ENCODE data around the gene PSMA5.
"Not testable (repeated sequence)": the region's sequence is repeated elsewhere in the genome, so short reads cannot be mapped to it uniquely, and the experiment has no call there.

PSMA5 gene

DNA sequence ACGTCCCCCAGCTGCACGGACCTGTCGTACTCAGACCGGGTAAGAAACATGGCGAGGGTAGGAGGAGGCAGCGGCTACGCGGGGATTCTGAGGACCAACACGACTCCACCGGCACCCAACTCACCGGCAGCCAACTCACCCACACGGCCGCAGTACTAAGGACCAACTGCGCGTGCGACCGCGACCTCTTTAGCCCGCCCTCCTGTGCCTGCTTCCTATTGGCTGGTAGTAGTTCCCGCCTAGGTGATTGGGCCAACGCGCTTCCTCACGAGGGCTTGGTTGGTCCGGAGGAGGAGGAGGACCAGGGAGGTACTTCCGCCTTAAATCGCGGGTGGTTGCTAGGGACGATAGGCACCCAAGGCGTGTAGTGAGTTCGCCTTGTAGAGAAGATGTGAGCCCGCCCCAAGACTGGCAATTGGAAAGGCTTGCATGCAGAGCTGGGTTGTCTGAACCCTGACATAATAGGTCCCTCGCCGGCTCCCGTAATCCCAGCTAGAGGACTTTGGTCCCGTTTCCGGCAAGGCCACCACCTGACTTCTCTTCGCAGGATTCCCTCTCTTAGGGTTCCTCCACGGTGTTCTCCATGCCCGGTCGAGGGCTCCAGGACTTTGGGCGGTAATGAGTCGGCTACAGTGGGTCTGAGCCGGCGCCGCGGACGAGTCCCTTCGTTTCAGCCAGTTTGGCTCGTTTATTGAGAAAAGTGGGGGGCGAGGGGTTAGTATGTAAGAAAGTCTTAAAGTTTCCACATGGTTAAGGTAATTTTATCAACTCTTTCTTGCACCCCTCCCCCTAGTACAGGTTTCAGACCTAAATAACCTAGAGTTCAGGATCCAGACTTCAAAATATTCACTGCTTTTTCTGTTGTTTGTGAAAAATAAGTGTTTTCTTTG lies at the start of gene PSMA5:
PSMA5 (minus strand) TSS at position 168 of the 890 bp plus-strand sequence; CDS start at position 50, 118 bp downstream.
- peak within 1 kb of the TSS; percentile 82 for H3K27ac ChIP-seq
- TF ChIP-seq, protein P1, sequence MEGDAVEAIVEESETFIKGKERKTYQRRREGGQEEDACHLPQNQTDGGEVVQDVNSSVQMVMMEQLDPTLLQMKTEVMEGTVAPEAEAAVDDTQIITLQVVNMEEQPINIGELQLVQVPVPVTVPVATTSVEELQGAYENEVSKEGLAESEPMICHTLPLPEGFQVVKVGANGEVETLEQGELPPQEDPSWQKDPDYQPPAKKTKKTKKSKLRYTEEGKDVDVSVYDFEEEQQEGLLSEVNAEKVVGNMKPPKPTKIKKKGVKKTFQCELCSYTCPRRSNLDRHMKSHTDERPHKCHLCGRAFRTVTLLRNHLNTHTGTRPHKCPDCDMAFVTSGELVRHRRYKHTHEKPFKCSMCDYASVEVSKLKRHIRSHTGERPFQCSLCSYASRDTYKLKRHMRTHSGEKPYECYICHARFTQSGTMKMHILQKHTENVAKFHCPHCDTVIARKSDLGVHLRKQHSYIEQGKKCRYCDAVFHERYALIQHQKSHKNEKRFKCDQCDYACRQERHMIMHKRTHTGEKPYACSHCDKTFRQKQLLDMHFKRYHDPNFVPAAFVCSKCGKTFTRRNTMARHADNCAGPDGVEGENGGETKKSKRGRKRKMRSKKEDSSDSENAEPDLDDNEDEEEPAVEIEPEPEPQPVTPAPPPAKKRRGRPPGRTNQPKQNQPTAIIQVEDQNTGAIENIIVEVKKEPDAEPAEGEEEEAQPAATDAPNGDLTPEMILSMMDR (conservative IDR thresholded peaks at IDR 0.05), result no peak

- TF ChIP-seq, protein P1 (conservative IDR thresholded peaks at IDR 0.05), result no peak
- H3K27ac ChIP-seq, result no peak overlapping the region
Observed at GRCh38 chr1:109475261-109475660, 49.0 kb upstream of the PSMA5 start.

GRCh38 chr1:109474697-109475096 lies 48.4 kb upstream of the PSMA5 start:
- H3K27ac ChIP-seq, result no peak overlapping the region
- TF ChIP-seq, protein P1 (conservative IDR thresholded peaks at IDR 0.05), result no peak

DNA sequence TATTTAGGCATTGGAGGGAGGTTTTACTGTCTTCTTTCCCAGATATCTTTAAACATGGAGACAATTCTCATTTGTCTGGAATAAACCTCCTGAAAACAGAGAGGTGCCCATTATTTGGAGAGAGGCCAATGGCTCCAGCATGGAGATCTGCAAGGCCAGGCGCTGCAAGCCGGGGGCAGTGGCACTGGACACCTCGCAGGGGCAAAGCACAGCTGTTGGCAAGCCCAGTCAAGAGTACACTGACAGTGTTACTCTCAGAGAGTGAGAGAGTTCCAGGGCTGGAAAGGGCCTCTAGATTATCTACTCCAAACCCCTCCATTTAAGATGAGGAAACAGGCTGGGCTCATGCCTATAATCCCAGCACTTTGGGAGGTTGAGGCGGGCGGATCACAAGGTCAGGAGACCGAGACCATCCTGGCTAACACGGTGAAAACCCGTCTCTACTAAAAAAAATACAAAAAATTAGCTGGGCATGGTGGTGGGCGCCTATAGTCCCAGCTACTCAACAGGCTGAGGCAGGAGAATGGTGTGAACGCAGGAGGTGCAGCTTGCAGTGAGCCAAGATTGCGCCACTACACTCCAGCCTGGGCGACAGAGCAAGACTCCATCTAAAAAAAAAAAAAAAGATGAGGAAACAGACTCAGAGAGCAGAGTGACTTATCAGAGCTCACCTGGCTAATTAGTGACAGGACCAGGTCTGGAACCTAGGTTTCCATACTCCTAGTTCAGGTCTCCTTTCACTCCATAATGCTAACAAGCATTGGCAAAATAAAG lies 47.2 kb upstream of the PSMA5 start:
- H3K27ac ChIP-seq, result not testable (repeated sequence)

GRCh38 chr1:109472779-109473178 lies 46.5 kb upstream of the PSMA5 start:
- H3K27ac ChIP-seq, result no peak overlapping the region
- TF ChIP-seq, protein P1 (conservative IDR thresholded peaks at IDR 0.05), result no peak

DNA sequence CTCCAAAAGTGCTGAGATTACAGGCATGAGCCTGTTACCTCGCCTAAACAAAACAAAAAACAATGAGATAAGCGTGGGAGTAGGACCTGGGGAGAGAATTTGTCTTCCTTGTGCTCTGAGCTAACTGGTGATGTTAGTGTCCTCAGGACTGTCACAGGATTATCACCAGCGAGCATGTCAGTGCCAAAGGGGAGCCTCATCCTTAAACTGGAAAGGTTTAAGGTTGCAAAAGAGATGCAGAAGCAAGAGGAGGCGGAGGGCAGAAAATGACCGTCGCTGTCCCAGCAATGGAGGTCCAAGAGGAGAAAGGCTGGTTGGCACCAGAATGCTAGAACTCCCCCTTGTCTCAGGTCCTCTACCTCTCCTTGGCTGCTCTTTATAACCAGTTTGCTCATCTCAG lies 44.0 kb upstream of the PSMA5 start:
- TF ChIP-seq, protein P1 (conservative IDR thresholded peaks at IDR 0.05), result no peak
- no peak overlapping the region for H3K27ac ChIP-seq

GRCh38 chr1:109468903-109469302 lies 42.7 kb upstream of the PSMA5 start:
- no peak overlapping the region for H3K27ac ChIP-seq
- TF ChIP-seq, protein P1 (conservative IDR thresholded peaks at IDR 0.05), result no peak

Data from VCaP (cell line).